K562 (cell line): ENCODE data around the gene OR6K2. TPM values are rescaled to one million over a fixed set of nuclear protein-coding genes. Genes with fewer than 3 reads are reported as not detected.

Experiments
- BACH1 ChIP-seq: fragments of 200-800 bp; sonication (Bioruptor generic); IDR thresholded peaks from 2 replicates; pipeline ENCODE4 v1.6.1; 2016; ENCODE audit warnings: missing genetic modification characterization, missing compliant biosample characterization
- MYBL2 ChIP-seq, 2 experiments: fragments of 450-650 bp in 1 of 2; sonication (generic) in 1 of 2; formaldehyde crosslinking in 1 of 2; IDR thresholded peaks; 2 replicates each; pipeline versions ENCODE4 v1.6.1 to v1.8.1; 2017 to 2022; ENCODE audit warnings: borderline replicate concordance in 1 of 2, inconsistent platforms in 1 of 2, low read depth in 1 of 2, mild to moderate bottlenecking in 1 of 2, missing genetic modification reagents in 1 of 2, moderate library complexity in 1 of 2
- NEUROD1 ChIP-seq: fragments of 150-350 bp; IDR thresholded peaks from 2 replicates; pipeline ENCODE4 v1.6.1; 2014; ENCODE audit warnings: borderline replicate concordance, low read length, low read depth; ENCODE audit not compliant: partially characterized antibody
- RCOR1 ChIP-seq, 2 experiments: IDR thresholded peaks; 2 replicates each; pipeline ENCODE4 v1.6.1; 2012; ENCODE audit warnings: low read depth in 2 of 2, low read length in 2 of 2, borderline replicate concordance in 1 of 2, improper control_type of control experiment in 1 of 2
- TFAM ChIP-seq: fragments of 250-450 bp; sonication (Bioruptor Pico); conservative IDR thresholded peaks from 2 replicates; pipeline ENCODE4 v1.5.0; 2021; ENCODE audit warnings: mild to moderate bottlenecking, moderate library complexity
- ZNF24 ChIP-seq: fragments of 450-650 bp; IDR thresholded peaks from 2 replicates; pipeline ENCODE4 v1.6.1; 2016
- ZNF785 ChIP-seq: fragments of 250-450 bp; sonication (Bioruptor Pico); IDR thresholded peaks from 2 replicates; pipeline ENCODE4 v1.4.0; 2020; ENCODE audit warnings: mild to moderate bottlenecking
- polyA plus RNA-seq, 8 experiments: library from polyadenylated mRNA; depleted of rRNA in 4 of 8; stranded (reverse) in 5 of 8; unstranded in 3 of 8; fragments of >200 nt; fragmentation: Nextera tagmentation in 2 of 8; fragmentation: Illumina TruSeq in 1 of 8; extraction: Ambion mirVana in 2 of 8; extraction: Trizol in 1 of 8; gene quantifications; 2 replicates each; pipeline versions ENCODE4 v1.2.1 to v1.2.3, GENCODE V29; 2011 to 2014; ENCODE audit warnings: inconsistent platforms in 1 of 8, missing spikeins in 1 of 8
- total RNA-seq, 7 experiments: library from RNA; depleted of rRNA in 6 of 7; stranded (reverse); fragments of >200 nt in 6 of 7; fragmentation: Illumina TruSeq in 2 of 7; extraction: Trizol in 2 of 7; gene quantifications; 2 replicates each; pipeline versions ENCODE4 v1.2.1 to v1.2.3, GENCODE V29; 2011 to 2021; ENCODE audit warnings: low replicate concordance in 1 of 7
- TF ChIP-seq, protein P1 (sequence below): sonication (generic); formaldehyde crosslinking; IDR thresholded peaks from 2 replicates; pipeline ENCODE4 v1.8.1; 2023; ENCODE audit warnings: mild to moderate bottlenecking, missing genetic modification reagents, moderate library complexity
- TF ChIP-seq, protein P2 (sequence below): fragments of 450-650 bp; IDR thresholded peaks from 2 replicates; pipeline ENCODE4 v1.6.1; 2018; ENCODE audit not compliant: partially characterized antibody
- TF ChIP-seq, protein P3 (sequence below): fragments of 250-450 bp; sonication (Bioruptor Pico); IDR thresholded peaks from 2 replicates; pipeline ENCODE4 v1.8.0; 2021; ENCODE audit warnings: moderate library complexity, mild to moderate bottlenecking, inconsistent platforms
- TF ChIP-seq, protein P4 (sequence below): fragments of 250-450 bp; sonication (Bioruptor Pico); IDR thresholded peaks from 2 replicates; pipeline ENCODE4 v1.4.0; 2020; ENCODE audit warnings: mild to moderate bottlenecking, moderate library complexity
- TF ChIP-seq, protein P5 (sequence below), 2 experiments: fragments of 450-650 bp; IDR thresholded peaks; 2 replicates each; pipeline ENCODE4 v1.6.1; 2018; ENCODE audit warnings: mild to moderate bottlenecking in 2 of 2, low read depth in 1 of 2; ENCODE audit not compliant: partially characterized antibody in 2 of 2

OR6K2 gene
- total and polyA plus RNA-seq, 9 of the 15 experiments (the other 6 are each of a cell fraction or from before 2014, with no cell fraction given), result not detected

DNA sequence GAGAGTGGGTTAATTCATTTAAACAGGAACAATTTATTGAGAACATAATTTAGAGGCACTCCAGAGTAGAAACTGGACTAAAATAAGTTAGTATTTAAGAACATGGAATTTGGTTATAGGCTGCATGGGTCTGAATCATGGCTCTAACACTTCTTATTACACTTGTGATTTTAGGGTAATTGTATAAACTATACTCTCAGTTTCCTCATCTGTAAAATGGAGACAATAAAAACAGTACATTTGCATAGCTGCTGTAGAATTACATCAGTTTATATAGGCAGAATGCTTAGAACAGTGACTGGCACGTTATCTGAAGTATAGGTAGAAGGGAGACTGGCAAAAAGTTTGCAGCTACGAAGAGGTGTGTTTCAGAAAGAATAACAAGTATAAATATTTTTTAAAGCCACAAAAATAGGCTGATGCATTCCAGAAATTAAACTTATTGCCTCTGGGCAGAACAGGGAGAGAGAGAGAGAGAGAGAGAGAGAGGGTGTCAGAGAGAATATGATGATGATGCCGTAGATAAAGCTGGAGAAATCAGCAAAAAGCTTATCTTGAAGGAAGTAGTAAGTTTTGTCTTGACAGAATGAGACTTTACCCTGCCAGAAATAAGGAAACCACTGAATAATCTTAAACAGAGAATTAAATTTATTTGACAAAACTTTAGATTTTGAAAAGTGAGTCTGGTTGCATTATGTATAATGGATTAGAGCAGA, 28.2 kb upstream of the OR6K2 start (continued):
- TF ChIP-seq NEUROD1 (no peak), BACH1 (tag) (no peak), RCOR1 (IDR thresholded peaks at IDR 0.05; ENCODE audit: borderline replicate concordance in 1 of 2, low read depth in 2 of 2, low read length in 2 of 2) (peak in 1 of 2 experiments; percentile 41; a peak in 1 of 4 replicates), ZNF785 (CRISPR knock-in tag) (no peak), MYBL2 (IDR thresholded peaks at IDR 0.05; ENCODE audit: low read depth) (no peak), MYBL2 (CRISPR knock-in tag; IDR thresholded peaks at IDR 0.05; ENCODE audit: borderline replicate concordance) (no peak), ZNF24 (no peak), TFAM (no peak)
- TF ChIP-seq, protein P1, sequence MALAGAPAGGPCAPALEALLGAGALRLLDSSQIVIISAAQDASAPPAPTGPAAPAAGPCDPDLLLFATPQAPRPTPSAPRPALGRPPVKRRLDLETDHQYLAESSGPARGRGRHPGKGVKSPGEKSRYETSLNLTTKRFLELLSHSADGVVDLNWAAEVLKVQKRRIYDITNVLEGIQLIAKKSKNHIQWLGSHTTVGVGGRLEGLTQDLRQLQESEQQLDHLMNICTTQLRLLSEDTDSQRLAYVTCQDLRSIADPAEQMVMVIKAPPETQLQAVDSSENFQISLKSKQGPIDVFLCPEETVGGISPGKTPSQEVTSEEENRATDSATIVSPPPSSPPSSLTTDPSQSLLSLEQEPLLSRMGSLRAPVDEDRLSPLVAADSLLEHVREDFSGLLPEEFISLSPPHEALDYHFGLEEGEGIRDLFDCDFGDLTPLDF (CRISPR knock-in tag), result no peak
- TF ChIP-seq, protein P2, sequence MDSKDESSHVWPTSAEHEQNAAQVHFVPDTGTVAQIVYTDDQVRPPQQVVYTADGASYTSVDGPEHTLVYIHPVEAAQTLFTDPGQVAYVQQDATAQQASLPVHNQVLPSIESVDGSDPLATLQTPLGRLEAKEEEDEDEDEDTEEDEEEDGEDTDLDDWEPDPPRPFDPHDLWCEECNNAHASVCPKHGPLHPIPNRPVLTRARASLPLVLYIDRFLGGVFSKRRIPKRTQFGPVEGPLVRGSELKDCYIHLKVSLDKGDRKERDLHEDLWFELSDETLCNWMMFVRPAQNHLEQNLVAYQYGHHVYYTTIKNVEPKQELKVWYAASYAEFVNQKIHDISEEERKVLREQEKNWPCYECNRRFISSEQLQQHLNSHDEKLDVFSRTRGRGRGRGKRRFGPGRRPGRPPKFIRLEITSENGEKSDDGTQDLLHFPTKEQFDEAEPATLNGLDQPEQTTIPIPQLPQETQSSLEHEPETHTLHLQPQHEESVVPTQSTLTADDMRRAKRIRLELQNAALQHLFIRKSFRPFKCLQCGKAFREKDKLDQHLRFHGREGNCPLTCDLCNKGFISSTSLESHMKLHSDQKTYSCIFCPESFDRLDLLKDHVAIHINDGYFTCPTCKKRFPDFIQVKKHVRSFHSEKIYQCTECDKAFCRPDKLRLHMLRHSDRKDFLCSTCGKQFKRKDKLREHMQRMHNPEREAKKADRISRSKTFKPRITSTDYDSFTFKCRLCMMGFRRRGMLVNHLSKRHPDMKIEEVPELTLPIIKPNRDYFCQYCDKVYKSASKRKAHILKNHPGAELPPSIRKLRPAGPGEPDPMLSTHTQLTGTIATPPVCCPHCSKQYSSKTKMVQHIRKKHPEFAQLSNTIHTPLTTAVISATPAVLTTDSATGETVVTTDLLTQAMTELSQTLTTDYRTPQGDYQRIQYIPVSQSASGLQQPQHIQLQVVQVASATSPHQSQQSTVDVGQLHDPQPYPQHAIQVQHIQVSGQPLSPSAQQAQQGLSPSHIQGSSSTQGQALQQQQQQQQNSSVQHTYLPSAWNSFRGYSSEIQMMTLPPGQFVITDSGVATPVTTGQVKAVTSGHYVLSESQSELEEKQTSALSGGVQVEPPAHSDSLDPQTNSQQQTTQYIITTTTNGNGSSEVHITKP, result no peak
- TF ChIP-seq, protein P3, sequence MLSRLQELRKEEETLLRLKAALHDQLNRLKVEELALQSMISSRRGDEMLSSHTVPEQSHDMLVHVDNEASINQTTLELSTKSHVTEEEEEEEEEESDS (CRISPR knock-in tag), result no peak
- TF ChIP-seq, protein P4, sequence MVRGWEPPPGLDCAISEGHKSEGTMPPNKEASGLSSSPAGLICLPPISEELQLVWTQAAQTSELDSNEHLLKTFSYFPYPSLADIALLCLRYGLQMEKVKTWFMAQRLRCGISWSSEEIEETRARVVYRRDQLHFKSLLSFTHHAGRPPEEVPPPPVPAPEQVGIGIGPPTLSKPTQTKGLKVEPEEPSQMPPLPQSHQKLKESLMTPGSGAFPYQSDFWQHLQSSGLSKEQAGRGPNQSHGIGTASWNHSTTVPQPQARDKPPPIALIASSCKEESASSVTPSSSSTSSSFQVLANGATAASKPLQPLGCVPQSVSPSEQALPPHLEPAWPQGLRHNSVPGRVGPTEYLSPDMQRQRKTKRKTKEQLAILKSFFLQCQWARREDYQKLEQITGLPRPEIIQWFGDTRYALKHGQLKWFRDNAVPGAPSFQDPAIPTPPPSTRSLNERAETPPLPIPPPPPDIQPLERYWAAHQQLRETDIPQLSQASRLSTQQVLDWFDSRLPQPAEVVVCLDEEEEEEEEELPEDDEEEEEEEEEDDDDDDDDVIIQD (CRISPR knock-in tag), result no peak
- TF ChIP-seq, protein P5, sequence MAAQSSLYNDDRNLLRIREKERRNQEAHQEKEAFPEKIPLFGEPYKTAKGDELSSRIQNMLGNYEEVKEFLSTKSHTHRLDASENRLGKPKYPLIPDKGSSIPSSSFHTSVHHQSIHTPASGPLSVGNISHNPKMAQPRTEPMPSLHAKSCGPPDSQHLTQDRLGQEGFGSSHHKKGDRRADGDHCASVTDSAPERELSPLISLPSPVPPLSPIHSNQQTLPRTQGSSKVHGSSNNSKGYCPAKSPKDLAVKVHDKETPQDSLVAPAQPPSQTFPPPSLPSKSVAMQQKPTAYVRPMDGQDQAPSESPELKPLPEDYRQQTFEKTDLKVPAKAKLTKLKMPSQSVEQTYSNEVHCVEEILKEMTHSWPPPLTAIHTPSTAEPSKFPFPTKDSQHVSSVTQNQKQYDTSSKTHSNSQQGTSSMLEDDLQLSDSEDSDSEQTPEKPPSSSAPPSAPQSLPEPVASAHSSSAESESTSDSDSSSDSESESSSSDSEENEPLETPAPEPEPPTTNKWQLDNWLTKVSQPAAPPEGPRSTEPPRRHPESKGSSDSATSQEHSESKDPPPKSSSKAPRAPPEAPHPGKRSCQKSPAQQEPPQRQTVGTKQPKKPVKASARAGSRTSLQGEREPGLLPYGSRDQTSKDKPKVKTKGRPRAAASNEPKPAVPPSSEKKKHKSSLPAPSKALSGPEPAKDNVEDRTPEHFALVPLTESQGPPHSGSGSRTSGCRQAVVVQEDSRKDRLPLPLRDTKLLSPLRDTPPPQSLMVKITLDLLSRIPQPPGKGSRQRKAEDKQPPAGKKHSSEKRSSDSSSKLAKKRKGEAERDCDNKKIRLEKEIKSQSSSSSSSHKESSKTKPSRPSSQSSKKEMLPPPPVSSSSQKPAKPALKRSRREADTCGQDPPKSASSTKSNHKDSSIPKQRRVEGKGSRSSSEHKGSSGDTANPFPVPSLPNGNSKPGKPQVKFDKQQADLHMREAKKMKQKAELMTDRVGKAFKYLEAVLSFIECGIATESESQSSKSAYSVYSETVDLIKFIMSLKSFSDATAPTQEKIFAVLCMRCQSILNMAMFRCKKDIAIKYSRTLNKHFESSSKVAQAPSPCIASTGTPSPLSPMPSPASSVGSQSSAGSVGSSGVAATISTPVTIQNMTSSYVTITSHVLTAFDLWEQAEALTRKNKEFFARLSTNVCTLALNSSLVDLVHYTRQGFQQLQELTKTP (IDR thresholded peaks at IDR 0.05; ENCODE audit: low read depth in 1 of 2, partially characterized antibody in 2 of 2), result no peak
